Adrenal gland (tissue), 5 donors: ENCODE measurements around the gene CR2.

ENCODE experiments used
- CTCF ChIP-seq, 6 experiments: fragments of 450-650 bp in 4 of 6; fragments of 200-600 bp in 2 of 6; sonication (generic) in 1 of 6; IDR thresholded peaks; 1 replicate in 5 of 6; 2 replicates in 1 of 6; pipeline versions ENCODE4 v1.5.1 to v1.8.0; 2016 to 2021; ENCODE audit warnings: antibody characterized with exemption in 6 of 6, mild to moderate bottlenecking in 2 of 6, moderate library complexity in 1 of 6
- POLR2A ChIP-seq, 2 donors: fragments of 450-650 bp; IDR thresholded peaks; one replicate each; pipeline ENCODE4 v1.6.1; 2017; ENCODE audit warnings: antibody characterized with exemption in 2 of 2, mild to moderate bottlenecking in 2 of 2, moderate library complexity in 1 of 2
- donor health status: DM: no; HTN: no; CAD: no.

- no peak for TF ChIP-seq POLR2A (IDR thresholded peaks at IDR 0.05)
- no peak for TF ChIP-seq CTCF (IDR thresholded peaks at IDR 0.05)
These were observed 8.9 kb downstream of the CR2 start for GRCh38 chr1:207463021-207463420.
